HG03135 (cell line): ENCODE measurements around the gene UBE2U.

Experiments
- ATAC-seq: cut with Tn5 transposase; IDR thresholded peaks from one replicate; pipeline ENCODE4 v1.9.1; 2021; ENCODE audit warnings: mild to moderate bottlenecking, moderate library complexity; ENCODE audit not compliant: unreplicated experiment

Gene UBE2U

GRCh38 chr1:64203420-64203819 is at the start of gene UBE2U:
TSS of gene UBE2U (plus strand) at chr1:64203623. CDS start at chr1:64204051, 428 bp downstream.
- no peak for ATAC-seq

- no peak for ATAC-seq
Observed at GRCh38 chr1:64155278-64155677, 48.1 kb upstream of the UBE2U start.

- ATAC-seq: no peak
Observed at GRCh38 chr1:64161357-64161941, 42.0 kb upstream of the UBE2U start.

GRCh38 chr1:64162151-64162550 is 41.3 kb upstream of the UBE2U start:
- ATAC-seq: no peak

- no peak for ATAC-seq
Observed at GRCh38 chr1:64162804-64163203, 40.6 kb upstream of the UBE2U start.

GRCh38 chr1:64163431-64163830 is 40.0 kb upstream of the UBE2U start:
- ATAC-seq: no peak

GRCh38 chr1:64163970-64164369 is 39.5 kb upstream of the UBE2U start:
- ATAC-seq: no peak

GRCh38 chr1:64166629-64167028 is 36.8 kb upstream of the UBE2U start:
- ATAC-seq: no peak

- ATAC-seq: no peak
Observed at GRCh38 chr1:64167176-64167575, 36.2 kb upstream of the UBE2U start.

GRCh38 chr1:64171246-64171645 is 32.2 kb upstream of the UBE2U start:
- ATAC-seq: no peak

- peak; percentile 62 for ATAC-seq
Observed at GRCh38 chr1:64171797-64172281, 31.6 kb upstream of the UBE2U start.

GRCh38 chr1:64172458-64172983 is 30.9 kb upstream of the UBE2U start:
- ATAC-seq: no peak

GRCh38 chr1:64173336-64173940 is 30.0 kb upstream of the UBE2U start:
- no peak for ATAC-seq

- ATAC-seq: no peak
Observed at GRCh38 chr1:64175639-64176038, 27.8 kb upstream of the UBE2U start.

GRCh38 chr1:64176659-64177058 is 26.8 kb upstream of the UBE2U start:
- ATAC-seq: no peak

- ATAC-seq: no peak
Observed at GRCh38 chr1:64179588-64179987, 23.8 kb upstream of the UBE2U start.

GRCh38 chr1:64182207-64182606 is 21.2 kb upstream of the UBE2U start:
- ATAC-seq: no peak

GRCh38 chr1:64183395-64184002 is 19.9 kb upstream of the UBE2U start:
- ATAC-seq: no peak

- ATAC-seq: no peak
Observed at GRCh38 chr1:64184003-64184440, 19.4 kb upstream of the UBE2U start.

GRCh38 chr1:64186138-64186897 is 17.1 kb upstream of the UBE2U start:
- ATAC-seq: no peak

GRCh38 chr1:64186898-64187280 is 16.5 kb upstream of the UBE2U start:
- ATAC-seq: no peak
